OCI-LY3 (cell line): Measurements from ENCODE around the gene TVP23A.

Experiments
- H2AFZ ChIP-seq: fragments of 200-600, 300-600 bp; shearing (Covaris generic); 2 replicates; pipeline ENCODE4 v1.6.0; 2014; ENCODE audit warnings: antibody characterized with exemption, low read depth, low read length
- H3K27ac ChIP-seq: fragments of 200-600, 300-600 bp; sonication (generic); 2 replicates; pipeline ENCODE4 v1.5.1; 2014; ENCODE audit warnings: mild to moderate bottlenecking, low read length, moderate library complexity, mixed read lengths
- H3K27me3 ChIP-seq: fragments of 200-600, 300-600 bp; sonication (generic); 2 replicates; pipeline ENCODE4 v1.6.1; 2014; ENCODE audit warnings: low read depth, low read length, mixed read lengths
- H3K36me3 ChIP-seq: fragments of 200-600, 300-600 bp; sonication (generic); replicated peaks from 2 replicates; pipeline ENCODE3; 2014; ENCODE audit warnings: low read depth, low read length, mixed read lengths
- H3K4me1 ChIP-seq: fragments of 300-600, 200-600 bp; sonication (generic); 2 replicates; pipeline ENCODE4 v1.6.1; 2014; ENCODE audit warnings: low read length, mixed read lengths
- H3K4me2 ChIP-seq: fragments of 200-600, 300-600 bp; sonication (generic); 2 replicates; pipeline ENCODE4 v1.6.1; 2014; ENCODE audit warnings: low read length, mixed read lengths
- H3K4me3 ChIP-seq: fragments of 300-600, 200-600 bp; sonication (generic); 2 replicates; pipeline ENCODE4 v1.5.1; 2014; ENCODE audit warnings: antibody characterized with exemption, mild to moderate bottlenecking, low read length, moderate library complexity
- H3K79me2 ChIP-seq: fragments of 300-600, 200-600 bp; shearing (Covaris generic); 2 replicates; pipeline ENCODE4 v1.6.1; 2014; ENCODE audit warnings: mild to moderate bottlenecking, low read length, mixed read lengths
- H3K9ac ChIP-seq: fragments of 300-600, 200-600 bp; shearing (Covaris generic); 2 replicates; pipeline ENCODE4 v1.6.0; 2014; ENCODE audit warnings: mild to moderate bottlenecking, low read length, moderate library complexity
- H3K9me3 ChIP-seq: fragments of 200-600, 300-600 bp; shearing (Covaris generic); 2 replicates; pipeline ENCODE4 v1.6.1; 2014; ENCODE audit warnings: low read length, mixed read lengths; ENCODE audit not compliant: insufficient read depth
- H4K20me1 ChIP-seq: fragments of 200-600, 300-600 bp; sonication (generic); 2 replicates; pipeline ENCODE4 v1.6.1; 2016; ENCODE audit warnings: low read length, mixed read lengths; ENCODE audit not compliant: insufficient read depth
- CTCF ChIP-seq: fragments of 200-600, 300-600 bp; sonication (generic); IDR thresholded peaks from 2 replicates; pipeline ENCODE4 v1.5.1; 2014; ENCODE audit warnings: antibody characterized with exemption, low read length, low read depth
- EZH2phosphoT487 ChIP-seq: fragments of 200-600 bp; shearing (Covaris generic); IDR thresholded peaks from 2 replicates; pipeline ENCODE4 v1.6.1; 2018; ENCODE audit warnings: antibody characterized with exemption, mixed run types, low read depth

Gene TVP23A

GRCh38 chr16:10752843-10753523, 65.6 kb downstream of the TVP23A start:
- H3K27me3 ChIP-seq = no peaks in the 10 kb centered on the region
- H3K27ac ChIP-seq = peak overlapping the region; percentile 91
- H3K36me3 ChIP-seq = peaks cover 40% of the 10 kb centered on the region
- no peaks in the 10 kb centered on the region for H4K20me1 ChIP-seq
- H3K4me2 ChIP-seq = peak overlapping the region; percentile 91
- H3K79me2 ChIP-seq = no peaks in the 10 kb centered on the region
- H3K9ac ChIP-seq = peak overlapping the region; percentile 75
- TF ChIP-seq EZH2phosphoT487 (no peak), CTCF (no peak)
- peaks cover 62% of the 10 kb centered on the region for H3K4me1 ChIP-seq
- peak overlapping the region; percentile 66 for H3K4me3 ChIP-seq
- no peaks in the 10 kb centered on the region for H3K9me3 ChIP-seq
- H2AFZ ChIP-seq = no peak overlapping the region

- Histone ChIP-seq H3K9me3 (no peaks in the 10 kb centered on the region), H3K27ac (peak overlapping the region; percentile 91), H2AFZ (no peak overlapping the region), H3K36me3 (peaks cover 26% of the 10 kb centered on the region), H3K4me2 (peak overlapping the region; percentile 91), H3K9ac (peak overlapping the region; percentile 66), H3K4me1 (peaks cover 57% of the 10 kb centered on the region), H3K27me3 (no peaks in the 10 kb centered on the region), H3K79me2 (no peaks in the 10 kb centered on the region), H3K4me3 (peak overlapping the region; percentile 16; the same call in 1 of the 2 replicates), H4K20me1 (no peaks in the 10 kb centered on the region)
- TF ChIP-seq EZH2phosphoT487 = no peak
- TF ChIP-seq CTCF = peak; percentile 53
Observed at GRCh38 chr16:10751291-10751697, 67.3 kb downstream of the TVP23A start.

- TF ChIP-seq CTCF (no peak), EZH2phosphoT487 (no peak)
- Histone ChIP-seq H3K4me2 (peak overlapping the region; percentile 91), H3K79me2 (no peaks in the 10 kb centered on the region), H3K36me3 (peaks cover 24% of the 10 kb centered on the region), H3K4me1 (peaks cover 54% of the 10 kb centered on the region), H2AFZ (no peak overlapping the region), H3K27ac (peak overlapping the region; percentile 91), H3K4me3 (no peak overlapping the region), H3K9ac (peak overlapping the region; percentile 66; the same call in 1 of the 2 replicates), H3K27me3 (no peaks in the 10 kb centered on the region), H4K20me1 (no peaks in the 10 kb centered on the region), H3K9me3 (no peaks in the 10 kb centered on the region)
Observed at GRCh38 chr16:10750793-10751192, 67.8 kb downstream of the TVP23A start.

- Histone ChIP-seq H3K36me3 (peaks cover 18% of the 10 kb centered on the region), H3K4me3 (no peak overlapping the region), H3K79me2 (peaks cover 2% of the 10 kb centered on the region; the same call in 1 of the 2 replicates), H3K27ac (no peak overlapping the region), H3K9ac (no peak overlapping the region), H2AFZ (no peak overlapping the region), H4K20me1 (no peaks in the 10 kb centered on the region), H3K4me2 (no peak overlapping the region), H3K4me1 (peaks cover 35% of the 10 kb centered on the region), H3K27me3 (no peaks in the 10 kb centered on the region), H3K9me3 (no peaks in the 10 kb centered on the region)
- TF ChIP-seq CTCF (no peak), EZH2phosphoT487 (no peak)
Observed at GRCh38 chr16:10745841-10746240, 72.8 kb downstream of the TVP23A start.
